ENCODE measurements around the gene TCF21. TPM values are rescaled to one million over a fixed set of nuclear protein-coding genes. Genes with fewer than 3 reads are reported as not detected.
"Not testable (repeated sequence)": the region's sequence is repeated elsewhere in the genome, so short reads cannot be mapped to it uniquely, and the experiment has no call there.

Gene TCF21
- total RNA-seq, 1 donor from 2014 or later: 5.0 TPM

DNA sequence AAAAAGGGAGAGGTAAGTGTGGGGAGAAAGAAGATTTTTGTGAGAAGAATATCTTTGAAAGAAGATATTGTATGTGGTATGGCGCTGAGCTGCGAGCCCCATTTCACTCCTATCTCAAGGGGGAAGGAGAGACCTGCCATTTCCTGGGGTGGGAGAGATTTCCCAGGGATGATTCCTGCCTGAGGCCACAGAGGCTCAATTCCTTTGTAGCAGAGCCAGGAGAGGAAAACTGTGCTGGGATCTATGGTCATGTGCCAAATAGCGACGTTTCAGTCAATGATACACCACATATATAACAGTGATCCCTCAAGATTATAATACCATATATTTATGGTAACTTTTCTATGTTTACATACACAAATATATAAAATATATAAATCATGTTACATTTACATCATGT, 28.9 kb downstream of the TCF21 start:
- H3K4me3 Mint-ChIP-seq: no peak overlapping the region
- no peak for DNase-seq (ENCODE audit: low spot score in 2 of 2, unreplicated experiment in 2 of 2)
- peaks cover 9% of the 10 kb centered on the region for H3K4me1 Mint-ChIP-seq
- peaks cover 3% of the 10 kb centered on the region for H3K36me3 Mint-ChIP-seq
- H3K27me3 Mint-ChIP-seq (ENCODE audit: low read depth): peaks cover 3% of the 10 kb centered on the region
- peaks cover 14% of the 10 kb centered on the region for H3K9me3 Mint-ChIP-seq
- H3K27ac Mint-ChIP-seq: no peak overlapping the region
- TF ChIP-seq, protein P1, sequence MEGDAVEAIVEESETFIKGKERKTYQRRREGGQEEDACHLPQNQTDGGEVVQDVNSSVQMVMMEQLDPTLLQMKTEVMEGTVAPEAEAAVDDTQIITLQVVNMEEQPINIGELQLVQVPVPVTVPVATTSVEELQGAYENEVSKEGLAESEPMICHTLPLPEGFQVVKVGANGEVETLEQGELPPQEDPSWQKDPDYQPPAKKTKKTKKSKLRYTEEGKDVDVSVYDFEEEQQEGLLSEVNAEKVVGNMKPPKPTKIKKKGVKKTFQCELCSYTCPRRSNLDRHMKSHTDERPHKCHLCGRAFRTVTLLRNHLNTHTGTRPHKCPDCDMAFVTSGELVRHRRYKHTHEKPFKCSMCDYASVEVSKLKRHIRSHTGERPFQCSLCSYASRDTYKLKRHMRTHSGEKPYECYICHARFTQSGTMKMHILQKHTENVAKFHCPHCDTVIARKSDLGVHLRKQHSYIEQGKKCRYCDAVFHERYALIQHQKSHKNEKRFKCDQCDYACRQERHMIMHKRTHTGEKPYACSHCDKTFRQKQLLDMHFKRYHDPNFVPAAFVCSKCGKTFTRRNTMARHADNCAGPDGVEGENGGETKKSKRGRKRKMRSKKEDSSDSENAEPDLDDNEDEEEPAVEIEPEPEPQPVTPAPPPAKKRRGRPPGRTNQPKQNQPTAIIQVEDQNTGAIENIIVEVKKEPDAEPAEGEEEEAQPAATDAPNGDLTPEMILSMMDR (IDR thresholded peaks at IDR 0.05; ENCODE audit: unreplicated experiment): no peak

DNA sequence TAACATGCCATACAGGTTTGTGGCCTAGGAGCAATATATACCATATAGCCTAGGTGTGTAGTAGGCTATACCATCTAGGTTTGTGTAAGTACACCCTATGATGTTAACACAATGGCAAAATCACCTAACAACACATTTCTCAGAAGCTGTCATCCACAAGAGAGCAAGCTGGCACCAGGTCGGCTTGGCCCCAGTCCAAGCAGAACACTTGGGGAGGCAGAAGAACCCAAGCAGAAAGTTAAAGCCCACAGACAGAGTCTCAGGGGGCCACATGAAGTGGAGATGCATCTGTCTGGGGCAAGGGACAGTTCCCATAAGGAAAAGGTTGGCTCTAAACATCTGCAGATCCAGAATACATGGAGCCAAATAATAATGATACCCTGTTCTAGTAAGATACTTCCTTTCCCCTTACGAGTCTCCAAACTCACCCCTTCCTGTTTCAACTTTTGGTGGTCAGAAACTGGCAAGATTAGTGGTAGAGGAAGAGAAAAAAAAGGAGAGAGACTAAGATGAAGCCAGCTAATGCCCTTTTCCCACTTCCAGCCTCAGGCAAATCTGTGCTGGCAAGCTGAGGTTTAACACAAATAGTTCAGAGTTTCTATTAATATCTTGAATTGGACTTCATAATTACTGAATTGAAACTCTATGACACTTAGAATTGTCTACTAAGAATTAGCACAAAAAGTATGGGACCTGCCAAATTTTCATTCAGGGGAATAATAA, 29.5 kb downstream of the TCF21 start:
- TF ChIP-seq, protein P1 (IDR thresholded peaks at IDR 0.05; ENCODE audit: unreplicated experiment): no peak
- Mint-ChIP-seq H3K27ac (no peak overlapping the region), H3K27me3 (ENCODE audit: low read depth) (peaks cover 3% of the 10 kb centered on the region), H3K9me3 (peaks cover 9% of the 10 kb centered on the region), H3K36me3 (peaks cover under 1% of the 10 kb centered on the region), H3K4me1 (peaks cover 9% of the 10 kb centered on the region), H3K4me3 (no peak overlapping the region)
- no peak for DNase-seq (ENCODE audit: low spot score in 2 of 2, unreplicated experiment in 2 of 2)

DNA sequence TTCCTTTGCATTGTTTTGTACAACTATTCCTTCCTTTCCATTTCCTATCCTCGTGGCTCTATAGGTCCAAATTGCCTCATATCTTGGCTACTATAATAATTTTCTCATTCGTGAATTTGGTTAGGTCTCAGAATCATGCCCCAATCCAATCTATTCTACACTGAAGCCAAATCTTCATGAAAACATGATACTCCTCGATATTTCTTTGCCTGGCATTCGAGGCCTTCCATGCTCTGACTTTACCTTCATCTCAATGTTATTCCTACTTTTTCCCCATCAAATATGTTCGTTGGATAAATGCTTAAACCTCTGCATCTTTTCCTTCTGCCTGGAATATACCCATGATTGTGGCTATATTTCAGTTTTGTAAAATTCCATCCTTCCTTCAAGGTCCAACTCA, 30.4 kb downstream of the TCF21 start:
- no peak overlapping the region for H3K4me3 Mint-ChIP-seq
- no peak for DNase-seq (ENCODE audit: low spot score in 2 of 2, unreplicated experiment in 2 of 2)
- H3K36me3 Mint-ChIP-seq: no peaks in the 10 kb centered on the region
- TF ChIP-seq, protein P1 (IDR thresholded peaks at IDR 0.05; ENCODE audit: unreplicated experiment): no peak
- H3K27me3 Mint-ChIP-seq (ENCODE audit: low read depth): peaks cover 3% of the 10 kb centered on the region
- no peak overlapping the region for H3K27ac Mint-ChIP-seq
- peaks cover under 1% of the 10 kb centered on the region for H3K9me3 Mint-ChIP-seq
- H3K4me1 Mint-ChIP-seq: peaks cover 12% of the 10 kb centered on the region

DNA sequence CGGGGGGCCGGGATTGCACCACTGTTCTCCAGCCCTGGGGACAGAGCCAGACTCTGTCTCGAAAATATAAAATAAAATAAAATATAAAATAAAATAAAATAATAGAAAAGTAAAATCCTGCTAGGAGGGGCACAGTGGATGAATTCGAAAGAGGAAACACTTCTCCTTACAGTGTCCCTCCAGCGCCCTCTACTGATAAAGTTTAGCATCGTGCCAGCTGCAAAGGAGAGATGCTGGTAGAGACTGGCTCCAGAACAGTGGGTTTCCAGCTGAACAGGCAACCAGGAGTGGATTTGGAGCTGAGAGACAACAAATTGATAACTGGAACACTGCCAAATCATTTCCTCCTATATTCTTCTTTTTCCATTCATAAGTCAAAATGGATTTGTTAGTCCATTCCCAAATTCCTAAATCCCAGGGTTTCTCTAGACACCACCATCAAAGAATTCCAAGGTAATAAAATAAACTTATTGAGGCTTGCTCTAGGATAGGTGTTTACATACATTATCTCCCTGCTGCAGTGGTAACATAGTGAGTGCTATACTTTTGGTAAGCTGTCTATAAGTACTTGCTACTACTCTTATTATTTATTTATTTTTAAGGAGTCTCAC, 32.4 kb downstream of the TCF21 start:
- Mint-ChIP-seq H3K36me3 (no peaks in the 10 kb centered on the region), H3K4me3 (no peak overlapping the region), H3K9me3 (no peaks in the 10 kb centered on the region), H3K27me3 (ENCODE audit: low read depth) (peaks cover 3% of the 10 kb centered on the region), H3K27ac (no peak overlapping the region), H3K4me1 (peaks cover 13% of the 10 kb centered on the region)
- TF ChIP-seq, protein P1 (IDR thresholded peaks at IDR 0.05; ENCODE audit: unreplicated experiment): peak; percentile 62
- peak; percentile 34 to 83 for DNase-seq (ENCODE audit: low spot score in 2 of 2, unreplicated experiment in 2 of 2)

DNA sequence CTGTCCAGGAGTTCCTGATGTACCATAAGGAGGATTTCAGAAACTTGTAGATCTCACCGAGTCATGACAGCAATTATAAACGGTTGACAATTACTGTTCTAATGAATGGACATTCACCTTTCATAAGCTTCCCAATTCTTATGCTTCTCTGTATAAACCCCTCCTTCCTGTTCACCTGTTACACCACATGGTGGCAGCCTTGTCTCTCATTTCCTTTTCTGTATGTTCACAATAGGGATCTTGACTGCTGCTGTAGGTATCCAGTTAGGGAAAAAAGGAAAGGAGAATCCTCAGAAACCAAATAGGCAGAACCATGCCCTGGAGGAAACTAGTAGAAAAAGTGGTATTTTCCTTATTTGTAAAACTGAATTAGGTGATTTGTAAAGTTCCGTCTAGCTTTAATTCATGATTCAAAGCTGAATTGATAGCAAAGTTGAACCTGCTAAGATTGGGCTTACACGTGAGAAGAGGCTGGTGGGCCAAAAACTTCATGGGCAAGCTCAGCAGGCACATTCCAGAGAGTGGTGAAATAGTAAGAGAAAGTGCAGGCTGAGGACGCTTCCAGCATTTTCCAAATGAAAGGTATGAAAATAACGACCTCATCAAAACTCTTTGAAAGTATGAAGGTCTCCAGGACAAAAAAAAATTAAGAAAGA, 35.2 kb downstream of the TCF21 start:
- Mint-ChIP-seq H3K27me3 (ENCODE audit: low read depth) (peaks cover 8% of the 10 kb centered on the region), H3K4me1 (peaks cover 4% of the 10 kb centered on the region), H3K4me3 (no peak overlapping the region), H3K27ac (no peak overlapping the region), H3K36me3 (no peaks in the 10 kb centered on the region), H3K9me3 (no peaks in the 10 kb centered on the region)
- peak in 1 of 2 experiments; percentile 52 for DNase-seq (ENCODE audit: low spot score in 2 of 2, unreplicated experiment in 2 of 2)
- TF ChIP-seq, protein P1 (IDR thresholded peaks at IDR 0.05; ENCODE audit: unreplicated experiment): peak; percentile 67

DNA sequence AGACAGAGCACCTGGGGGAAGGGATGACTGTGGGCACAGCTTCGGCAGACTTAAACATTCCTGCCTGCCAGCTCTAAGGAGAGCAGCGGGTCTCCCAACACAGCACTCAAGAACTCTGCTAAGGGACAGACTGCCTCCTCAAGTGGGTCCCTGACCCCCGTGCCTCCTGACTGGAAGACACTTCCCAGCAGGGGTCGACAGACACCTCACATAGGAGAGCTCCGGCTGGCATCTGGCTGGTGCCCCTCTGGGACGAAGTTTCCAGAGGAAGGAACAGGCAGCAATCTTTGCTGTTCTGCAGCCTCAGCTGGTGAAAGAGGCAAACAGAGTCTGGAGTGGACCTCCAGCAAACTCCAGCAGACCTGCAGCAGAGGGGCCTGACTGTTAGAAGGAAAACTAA, 42.3 kb downstream of the TCF21 start:
- peaks cover 43% of the 10 kb centered on the region for H3K9me3 Mint-ChIP-seq

DNA sequence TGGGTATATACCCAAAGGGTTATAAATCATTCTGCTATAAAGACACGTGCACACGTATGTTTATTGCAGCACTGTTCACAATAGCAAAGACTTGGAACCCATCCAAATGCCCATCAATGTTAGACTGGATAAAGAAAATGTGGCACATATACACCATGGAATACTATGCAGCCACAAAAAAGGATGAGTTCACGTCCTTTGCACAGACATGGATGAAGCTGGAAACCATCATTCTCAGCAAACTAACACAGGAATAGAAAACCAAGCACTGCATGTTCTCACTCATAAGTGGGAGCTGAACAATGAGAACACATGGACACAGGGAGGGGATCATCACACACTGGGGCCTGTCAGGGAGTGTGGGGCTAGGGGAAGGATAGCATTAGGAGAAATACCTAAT, 47.4 kb downstream of the TCF21 start:
- H3K9me3 Mint-ChIP-seq: peaks cover 43% of the 10 kb centered on the region
- not testable (repeated sequence) for DNase-seq (ENCODE audit: low spot score in 2 of 2, unreplicated experiment in 2 of 2); H3K27me3 Mint-ChIP-seq (ENCODE audit: low read depth); H3K36me3 Mint-ChIP-seq; H3K4me3 Mint-ChIP-seq; H3K4me1 Mint-ChIP-seq; H3K27ac Mint-ChIP-seq

More for the DNA sequence above, 42.3 kb downstream of the TCF21 start:
- not testable (repeated sequence) for DNase-seq (ENCODE audit: low spot score in 2 of 2, unreplicated experiment in 2 of 2); H3K27ac Mint-ChIP-seq; H3K4me1 Mint-ChIP-seq; H3K4me3 Mint-ChIP-seq; H3K36me3 Mint-ChIP-seq; H3K27me3 Mint-ChIP-seq (ENCODE audit: low read depth)

Data from mesothelial cell of epicardium (in vitro differentiated cells).